Measurements from ENCODE around the gene FTH1. TPM values are rescaled to one million over a fixed set of nuclear protein-coding genes. Genes with fewer than 3 reads are reported as not detected.

FTH1 gene
- total and polyA plus RNA-seq, 4 donors: 592 to 4,630 (median 2,175) TPM

- DNase-seq (ENCODE audit: low spot score): no peak
- Histone ChIP-seq H3K27me3 (ENCODE audit: control insufficient read depth in 4 of 4, insufficient read depth in 4 of 4, low read length in 3 of 4) (no peaks in the 10 kb centered on the region), H3K4me3 (ENCODE audit: low read depth in 1 of 3, low read length in 3 of 3) (no peak overlapping the region), H3K27ac (ENCODE audit: low read depth in 1 of 2, low read length in 2 of 2) (no peak overlapping the region), H3K36me3 (ENCODE audit: control insufficient read depth in 4 of 4, insufficient read depth in 3 of 4, low read depth in 1 of 4, low read length in 3 of 4) (no peaks in the 10 kb centered on the region), H3K9ac (ENCODE audit: low read depth in 1 of 2, low read length in 2 of 2) (no peak overlapping the region), H3K9me3 (ENCODE audit: control insufficient read depth in 4 of 4, low read length in 3 of 4) (no peaks in the 10 kb centered on the region), H3K4me1 (ENCODE audit: control insufficient read depth in 4 of 4, insufficient read depth in 4 of 4, low read length in 3 of 4) (no peaks in the 10 kb centered on the region)
- TF ChIP-seq ATF3 (IDR thresholded peaks at IDR 0.05): no peak
- TF ChIP-seq FOXA1 (IDR thresholded peaks at IDR 0.05): no peak
- TF ChIP-seq TAF1 (conservative IDR thresholded peaks at IDR 0.05): no peak
- no peak for TF ChIP-seq HNF4G (IDR thresholded peaks at IDR 0.05)
- no peak for TF ChIP-seq EGR1 (IDR thresholded peaks at IDR 0.05; ENCODE audit: low read depth in 2 of 2)
- TF ChIP-seq ZBTB33 (IDR thresholded peaks at IDR 0.05): no peak
- no peak for TF ChIP-seq HNF4A (conservative IDR thresholded peaks at IDR 0.05)
- TF ChIP-seq RAD21 (IDR thresholded peaks at IDR 0.05): no peak
- no peak for TF ChIP-seq SP1 (IDR thresholded peaks at IDR 0.05)
- no peak for TF ChIP-seq YY1 (IDR thresholded peaks at IDR 0.05)
- no peak for TF ChIP-seq MAX (IDR thresholded peaks at IDR 0.05)
- 93% methylated on average over 3 of the region's 3 CpGs for WGBS
These were observed 36.5 kb downstream of the FTH1 start for GRCh38 chr11:61930933-61931332.

- Histone ChIP-seq H3K4me3 (ENCODE audit: low read depth in 1 of 3, low read length in 3 of 3) (no peak overlapping the region), H3K9ac (ENCODE audit: low read depth in 1 of 2, low read length in 2 of 2) (no peak overlapping the region), H3K9me3 (ENCODE audit: control insufficient read depth in 4 of 4, low read length in 3 of 4) (no peaks in the 10 kb centered on the region), H3K27me3 (ENCODE audit: control insufficient read depth in 4 of 4, insufficient read depth in 4 of 4, low read length in 3 of 4) (no peaks in the 10 kb centered on the region), H3K4me1 (ENCODE audit: control insufficient read depth in 4 of 4, insufficient read depth in 4 of 4, low read length in 3 of 4) (peaks cover 0 to 2% (median 0%) of the 10 kb centered on the region in 4 donors), H3K27ac (ENCODE audit: low read depth in 1 of 2, low read length in 2 of 2) (no peak overlapping the region), H3K36me3 (ENCODE audit: control insufficient read depth in 4 of 4, insufficient read depth in 3 of 4, low read depth in 1 of 4, low read length in 3 of 4) (no peaks in the 10 kb centered on the region)
- TF ChIP-seq ZBTB33 (IDR thresholded peaks at IDR 0.05): no peak
- DNase-seq (ENCODE audit: low spot score): no peak
These were observed 38.8 kb downstream of the FTH1 start for GRCh38 chr11:61928606-61929005.

- WGBS: 94% methylated on average over 1 of the region's 1 CpG
- peaks cover 0 to 9% (median 4%) of the 10 kb centered on the region in 4 donors for H3K4me1 ChIP-seq (ENCODE audit: control insufficient read depth in 4 of 4, insufficient read depth in 4 of 4, low read length in 3 of 4)
These were observed 39.9 kb downstream of the FTH1 start for GRCh38 chr11:61927501-61927900.

More at GRCh38 chr11:61927501-61927900, 39.9 kb downstream of the FTH1 start:
- DNase-seq (ENCODE audit: low spot score): no peak
- Histone ChIP-seq H3K4me3 (ENCODE audit: low read depth in 1 of 3, low read length in 3 of 3) (no peak overlapping the region), H3K36me3 (ENCODE audit: control insufficient read depth in 4 of 4, insufficient read depth in 3 of 4, low read depth in 1 of 4, low read length in 3 of 4) (no peaks in the 10 kb centered on the region), H3K9me3 (ENCODE audit: control insufficient read depth in 4 of 4, low read length in 3 of 4) (no peaks in the 10 kb centered on the region), H3K27ac (ENCODE audit: low read depth in 1 of 2, low read length in 2 of 2) (no peak overlapping the region), H3K27me3 (ENCODE audit: control insufficient read depth in 4 of 4, insufficient read depth in 4 of 4, low read length in 3 of 4) (no peaks in the 10 kb centered on the region), H3K9ac (ENCODE audit: low read depth in 1 of 2, low read length in 2 of 2) (no peak overlapping the region)
- TF ChIP-seq TAF1 (conservative IDR thresholded peaks at IDR 0.05): no peak
